GM12878 (cell line): Measurements from ENCODE around the gene DNAAF5. TPM values are rescaled to one million over a fixed set of nuclear protein-coding genes. Genes with fewer than 3 reads are reported as not detected.

Experiments used
- ATAC-seq: fragments of 200-7000 bp; cut with Tn5 transposase; 3 replicates; pipeline ENCODE4 v1.9.1; 2020; ENCODE audit warnings: mild to moderate bottlenecking, moderate library complexity
- BruUV-seq: library from RNA; stranded (reverse); fragments of 400-500 nt; replicated peaks from 2 replicates; lab custom pipeline; 2021; lab: Mats Ljungman, UMichigan
- CTCF ChIA-PET: fragments of 300-600 bp; sonication (Branson Sonifier 250); formaldehyde crosslinking; extraction: SDS; loops from one replicate; lab custom pipeline; 2021; ENCODE audit warnings: inconsistent platforms; lab: Yijun Ruan, JAX
- POLR2A ChIA-PET: fragments of 350-600 bp; formaldehyde crosslinking; extraction: SDS; loops from one replicate; lab custom pipeline; 2021; ENCODE audit warnings: inconsistent platforms; lab: Charles Lee
- RAD21 ChIA-PET: fragments of 300-600 bp; sonication (Branson Sonifier 250); formaldehyde crosslinking; loops from one replicate; lab custom pipeline; 2023; ENCODE audit warnings: antibody characterized with exemption; ENCODE audit not compliant: unreplicated experiment; lab: Charles Lee
- SMC1A ChIA-PET: fragments of 300-600 bp; sonication (Branson Sonifier 250); formaldehyde crosslinking; loops from one replicate; lab custom pipeline; 2023; ENCODE audit not compliant: unreplicated experiment, uncharacterized antibody; lab: Charles Lee
- DNase-seq: peaks from one replicate; pipeline ENCODE4 v3.0.0-alpha.2; 2011; ENCODE audit warnings: low read depth, low spot score
- FAIRE-seq: peaks from 3 replicates; lab custom pipeline; 2011; peaks lifted over from hg19 to GRCh38; lab: Jason Lieb, UNC
- H2AFZ ChIP-seq: 2 replicates; pipeline ENCODE4 v1.6.0; 2011; ENCODE audit warnings: low read depth, low read length, control low read depth; ENCODE audit not compliant: control insufficient read depth
- H3K27ac ChIP-seq: 2 replicates; pipeline ENCODE4 v1.5.1; 2011; ENCODE audit warnings: control low read depth; ENCODE audit not compliant: control insufficient read depth, insufficient read depth
- H3K27me3 ChIP-seq, 2 experiments: replicated peaks in 1 of 2; 2 replicates each; pipeline versions ENCODE4 v1.6.0 to v1.6.1; 2011; ENCODE audit warnings: low read length in 1 of 2; ENCODE audit not compliant: control insufficient read depth in 2 of 2, insufficient read depth in 2 of 2
- H3K36me3 ChIP-seq, 2 experiments: 2 replicates each; pipeline ENCODE4 v1.5.1; 2011; ENCODE audit warnings: low read length in 1 of 2; ENCODE audit not compliant: control insufficient read depth in 2 of 2, insufficient read depth in 2 of 2
- H3K4me1 ChIP-seq: 2 replicates; pipeline ENCODE4 v1.6.1; 2011; ENCODE audit warnings: mild to moderate bottlenecking, low read length, moderate library complexity, mixed read lengths; ENCODE audit not compliant: control insufficient read depth, insufficient read depth
- H3K4me2 ChIP-seq: 2 replicates; pipeline ENCODE4 v1.6.0; 2011; ENCODE audit warnings: control low read depth; ENCODE audit not compliant: control insufficient read depth, insufficient read depth
- H3K4me3 ChIP-seq: fragments of 200-600 bp; sonication (generic); 2 replicates; pipeline ENCODE4 v1.5.1; 2016
- H3K79me2 ChIP-seq: 2 replicates; pipeline ENCODE4 v1.6.0; 2011; ENCODE audit warnings: low read length; ENCODE audit not compliant: control insufficient read depth, insufficient read depth
- H3K9ac ChIP-seq: 2 replicates; pipeline ENCODE4 v1.8.0; 2011; ENCODE audit warnings: low read length, control low read depth, mixed read lengths; ENCODE audit not compliant: control insufficient read depth, insufficient read depth
- H3K9me3 ChIP-seq: replicated peaks from 3 replicates; pipeline ENCODE4 v1.5.1; 2011; ENCODE audit warnings: mild to moderate bottlenecking, low read length; ENCODE audit not compliant: control insufficient read depth, insufficient read depth
- H4K20me1 ChIP-seq: 2 replicates; pipeline ENCODE4 v1.6.0; 2011; ENCODE audit not compliant: control insufficient read depth, insufficient read depth
- ATF7 ChIP-seq: fragments of 450-650 bp; IDR thresholded peaks from 2 replicates; pipeline ENCODE4 v1.6.1; 2016; ENCODE audit warnings: low read depth, mild to moderate bottlenecking
- BCL11A ChIP-seq: IDR thresholded peaks from 2 replicates; pipeline ENCODE4 v1.6.1; 2011; ENCODE audit warnings: low read depth, low read length
- CEBPB ChIP-seq, 2 experiments: fragments of 150-350 bp in 1 of 2; IDR thresholded peaks; 2 replicates each; pipeline ENCODE4 v1.6.1; 2012 to 2014; ENCODE audit warnings: low read depth in 2 of 2, low read length in 2 of 2, borderline replicate concordance in 1 of 2, inconsistent platforms in 1 of 2
- CREB1 ChIP-seq: IDR thresholded peaks from 2 replicates; pipeline ENCODE4 v1.6.1; 2012; ENCODE audit warnings: low read depth, mild to moderate bottlenecking, inconsistent platforms
- HDAC6 ChIP-seq: fragments of 200-600 bp; sonication (generic); IDR thresholded peaks from one replicate; pipeline ENCODE4 v1.8.0; 2017; ENCODE audit warnings: antibody characterized with exemption; ENCODE audit not compliant: unreplicated experiment
- HDGF ChIP-seq: fragments of 450-650 bp; IDR thresholded peaks from 2 replicates; pipeline ENCODE4 v1.6.1; 2016; ENCODE audit warnings: antibody characterized with exemption
- IRF4 ChIP-seq: IDR thresholded peaks from 2 replicates; pipeline ENCODE4 v1.6.1; 2011; ENCODE audit warnings: low read depth, low read length
- JUND ChIP-seq: IDR thresholded peaks from 2 replicates; pipeline ENCODE4 v1.6.1; 2012; ENCODE audit warnings: low read depth, mild to moderate bottlenecking, low read length, improper control_type of control experiment, moderate library complexity
- NBN ChIP-seq: fragments of 450-650 bp; IDR thresholded peaks from 2 replicates; pipeline ENCODE4 v1.6.1; 2016
- PML ChIP-seq: IDR thresholded peaks from 2 replicates; pipeline ENCODE4 v1.6.1; 2012; ENCODE audit warnings: low read length, inconsistent platforms
- RB1 ChIP-seq: fragments of 450-650 bp; formaldehyde crosslinking; IDR thresholded peaks from 2 replicates; pipeline ENCODE4 v1.6.1; 2017; ENCODE audit warnings: mild to moderate bottlenecking, borderline replicate concordance
- RCOR1 ChIP-seq: conservative IDR thresholded peaks from 2 replicates; pipeline ENCODE4 v1.6.1; 2012; ENCODE audit warnings: low read depth, low read length, improper control_type of control experiment
- SPI1 ChIP-seq: IDR thresholded peaks from 2 replicates; pipeline ENCODE4 v1.6.1; 2011; ENCODE audit warnings: low read depth, mild to moderate bottlenecking, low read length, moderate library complexity, borderline replicate concordance; ENCODE audit not compliant: insufficient read depth
- SRF ChIP-seq, 2 experiments: IDR thresholded peaks; 2 replicates each; pipeline ENCODE4 v1.6.1; 2011; ENCODE audit warnings: low read depth in 2 of 2, low read length in 2 of 2, mild to moderate bottlenecking in 1 of 2, moderate library complexity in 1 of 2
- YY1 ChIP-seq: IDR thresholded peaks from 2 replicates; pipeline ENCODE4 v1.6.1; 2011; ENCODE audit warnings: low read depth, mild to moderate bottlenecking, low read length
- WGBS: methylation state at CpG from one replicate; pipeline ENCODE4 v1.1.6; 2016; ENCODE audit warnings: low lambda C conversion rate; ENCODE audit not compliant: insufficient replicate concordance, insufficient coverage; ENCODE audit errors: missing lambda C conversion rate; 5-methylcytosine and 5-hydroxymethylcytosine counted together
- in situ Hi-C: fragments of 300-500 bp; cut with MboI; formaldehyde crosslinking; loops from 9 replicates; pipeline ENCODE4 v1.14.3; 2018; ENCODE audit warnings: mixed read lengths
- intact Hi-C: fragments of 100-400 bp; cut with micrococcal nuclease; formaldehyde crosslinking; loops from one replicate; pipeline ENCODE4 v1.14.2; 2022; ENCODE audit not compliant: unreplicated experiment
- polyA plus RNA-seq, 11 experiments: library from polyadenylated mRNA; depleted of rRNA in 4 of 11; unstranded in 6 of 11; stranded (reverse) in 5 of 11; fragments of >200 nt; fragmentation: Nextera tagmentation in 4 of 11; fragmentation: Illumina TruSeq in 1 of 11; extraction: Ambion mirVana in 4 of 11; extraction: Trizol in 1 of 11; gene quantifications; 1 replicate in 1 of 11; 2 replicates in 10 of 11; pipeline versions ENCODE4 v1.2.1 to v1.2.3, GENCODE V29; 2011 to 2016; ENCODE audit warnings: inconsistent platforms in 2 of 11, missing spikeins in 2 of 11, low read depth in 1 of 11
- total RNA-seq, 4 experiments: library from RNA; depleted of rRNA in 3 of 4; stranded (reverse); fragments of >200 nt in 3 of 4; fragmentation: Illumina TruSeq in 1 of 4; extraction: Trizol in 1 of 4; gene quantifications; 2 replicates each; pipeline versions ENCODE4 v1.2.1 to v1.2.3, GENCODE V29; 2013 to 2021
- TF ChIP-seq, protein P1 (sequence below): fragments of 450-650 bp; IDR thresholded peaks from 2 replicates; pipeline ENCODE4 v1.6.1; 2017; ENCODE audit warnings: borderline replicate concordance
- TF ChIP-seq, protein P2 (sequence below): IDR thresholded peaks from 2 replicates; pipeline ENCODE4 v1.6.1; 2012; ENCODE audit warnings: improper control_type of control experiment, low read depth, low read length; ENCODE audit not compliant: insufficient replicate concordance
- TF ChIP-seq, protein P3 (sequence below): fragments of 450-650 bp; IDR thresholded peaks from 2 replicates; pipeline ENCODE4 v1.6.1; 2017; ENCODE audit warnings: mild to moderate bottlenecking, low read depth, inconsistent platforms; ENCODE audit not compliant: poor library complexity, severe bottlenecking

Gene DNAAF5
- total and polyA plus RNA-seq, 10 of the 15 experiments (the other 5 are each of a cell fraction or from before 2014, with no cell fraction given) = 1.8 to 38.3 (median 9.2) TPM

DNA sequence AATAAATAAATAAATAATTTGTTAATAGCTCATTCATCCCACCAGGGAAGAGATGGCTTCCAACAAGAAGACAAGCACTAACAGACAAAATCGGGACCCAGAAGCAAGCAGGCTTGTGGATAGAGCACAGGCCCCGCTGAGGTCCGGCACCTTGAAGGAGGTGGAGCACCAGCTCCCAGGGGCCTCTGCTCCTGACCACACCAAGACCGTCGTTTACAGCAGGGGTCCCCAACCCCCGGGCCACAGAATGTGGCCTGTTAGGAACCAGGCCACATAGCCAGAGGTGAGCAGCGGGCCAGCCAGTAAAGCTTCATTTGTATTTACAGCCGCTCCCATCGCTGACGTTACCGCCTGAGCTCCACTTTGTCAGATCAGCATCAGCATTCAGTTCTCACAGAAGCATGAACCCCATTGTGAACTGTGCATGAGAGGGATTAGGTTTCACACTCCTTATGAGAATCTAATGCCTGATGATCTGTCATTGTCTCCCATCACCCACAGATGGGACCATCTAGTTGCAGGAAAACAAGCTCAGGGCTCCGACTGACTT is 72.5 kb downstream of the DNAAF5 start:
- H3K4me1 ChIP-seq = no peaks in the 10 kb centered on the region
- H3K27me3 ChIP-seq = no peaks in the 10 kb centered on the region
- no peaks in the 10 kb centered on the region for H4K20me1 ChIP-seq
- DNase-seq (no peak), ATAC-seq (no peak), FAIRE-seq (no peak)
- no peak overlapping the region for H2AFZ ChIP-seq
- SMC1A ChIA-PET = no interaction called here
- H3K9me3 ChIP-seq = no peaks in the 10 kb centered on the region; the same call in 2 of the 3 replicates
- H3K36me3 ChIP-seq = no peaks in the 10 kb centered on the region
- no peak overlapping the region for H3K4me3 ChIP-seq
- WGBS = 88% methylated on average over 11 of the region's 12 CpGs
- in situ Hi-C loops = no loop called here
- CTCF ChIA-PET = interaction anchor here (0.6 to 1.1 kb wide), 4 partner anchors 9 to 168 kb away, joined by 3 to 7 read pairs (median 4); partner anchors contain the start of gene SUN1
- no peak overlapping the region for H3K27ac ChIP-seq
- BruUV-seq = no TSS peak
- intact Hi-C loops = no loop called here
- H3K79me2 ChIP-seq = no peaks in the 10 kb centered on the region
- POLR2A ChIA-PET = no interaction called here
- H3K4me2 ChIP-seq = no peak overlapping the region
- RAD21 ChIA-PET = no interaction called here
- no peak overlapping the region for H3K9ac ChIP-seq
- TF ChIP-seq, protein P1, sequence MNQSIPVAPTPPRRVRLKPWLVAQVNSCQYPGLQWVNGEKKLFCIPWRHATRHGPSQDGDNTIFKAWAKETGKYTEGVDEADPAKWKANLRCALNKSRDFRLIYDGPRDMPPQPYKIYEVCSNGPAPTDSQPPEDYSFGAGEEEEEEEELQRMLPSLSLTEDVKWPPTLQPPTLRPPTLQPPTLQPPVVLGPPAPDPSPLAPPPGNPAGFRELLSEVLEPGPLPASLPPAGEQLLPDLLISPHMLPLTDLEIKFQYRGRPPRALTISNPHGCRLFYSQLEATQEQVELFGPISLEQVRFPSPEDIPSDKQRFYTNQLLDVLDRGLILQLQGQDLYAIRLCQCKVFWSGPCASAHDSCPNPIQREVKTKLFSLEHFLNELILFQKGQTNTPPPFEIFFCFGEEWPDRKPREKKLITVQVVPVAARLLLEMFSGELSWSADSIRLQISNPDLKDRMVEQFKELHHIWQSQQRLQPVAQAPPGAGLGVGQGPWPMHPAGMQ = no peak
- TF ChIP-seq HDGF (no peak), CEBPB (IDR thresholded peaks at IDR 0.05; ENCODE audit: borderline replicate concordance in 1 of 2, low read depth in 2 of 2, low read length in 2 of 2) (no peak), RB1 (no peak), SPI1 (no peak), JUND (no peak), SRF (IDR thresholded peaks at IDR 0.05; ENCODE audit: low read depth in 2 of 2, low read length in 2 of 2) (no peak), HDAC6 (no peak), BCL11A (no peak), CREB1 (no peak), NBN (no peak), YY1 (no peak), PML (no peak), IRF4 (no peak), ATF7 (no peak), RCOR1 (no peak)
- TF ChIP-seq, protein P2, sequence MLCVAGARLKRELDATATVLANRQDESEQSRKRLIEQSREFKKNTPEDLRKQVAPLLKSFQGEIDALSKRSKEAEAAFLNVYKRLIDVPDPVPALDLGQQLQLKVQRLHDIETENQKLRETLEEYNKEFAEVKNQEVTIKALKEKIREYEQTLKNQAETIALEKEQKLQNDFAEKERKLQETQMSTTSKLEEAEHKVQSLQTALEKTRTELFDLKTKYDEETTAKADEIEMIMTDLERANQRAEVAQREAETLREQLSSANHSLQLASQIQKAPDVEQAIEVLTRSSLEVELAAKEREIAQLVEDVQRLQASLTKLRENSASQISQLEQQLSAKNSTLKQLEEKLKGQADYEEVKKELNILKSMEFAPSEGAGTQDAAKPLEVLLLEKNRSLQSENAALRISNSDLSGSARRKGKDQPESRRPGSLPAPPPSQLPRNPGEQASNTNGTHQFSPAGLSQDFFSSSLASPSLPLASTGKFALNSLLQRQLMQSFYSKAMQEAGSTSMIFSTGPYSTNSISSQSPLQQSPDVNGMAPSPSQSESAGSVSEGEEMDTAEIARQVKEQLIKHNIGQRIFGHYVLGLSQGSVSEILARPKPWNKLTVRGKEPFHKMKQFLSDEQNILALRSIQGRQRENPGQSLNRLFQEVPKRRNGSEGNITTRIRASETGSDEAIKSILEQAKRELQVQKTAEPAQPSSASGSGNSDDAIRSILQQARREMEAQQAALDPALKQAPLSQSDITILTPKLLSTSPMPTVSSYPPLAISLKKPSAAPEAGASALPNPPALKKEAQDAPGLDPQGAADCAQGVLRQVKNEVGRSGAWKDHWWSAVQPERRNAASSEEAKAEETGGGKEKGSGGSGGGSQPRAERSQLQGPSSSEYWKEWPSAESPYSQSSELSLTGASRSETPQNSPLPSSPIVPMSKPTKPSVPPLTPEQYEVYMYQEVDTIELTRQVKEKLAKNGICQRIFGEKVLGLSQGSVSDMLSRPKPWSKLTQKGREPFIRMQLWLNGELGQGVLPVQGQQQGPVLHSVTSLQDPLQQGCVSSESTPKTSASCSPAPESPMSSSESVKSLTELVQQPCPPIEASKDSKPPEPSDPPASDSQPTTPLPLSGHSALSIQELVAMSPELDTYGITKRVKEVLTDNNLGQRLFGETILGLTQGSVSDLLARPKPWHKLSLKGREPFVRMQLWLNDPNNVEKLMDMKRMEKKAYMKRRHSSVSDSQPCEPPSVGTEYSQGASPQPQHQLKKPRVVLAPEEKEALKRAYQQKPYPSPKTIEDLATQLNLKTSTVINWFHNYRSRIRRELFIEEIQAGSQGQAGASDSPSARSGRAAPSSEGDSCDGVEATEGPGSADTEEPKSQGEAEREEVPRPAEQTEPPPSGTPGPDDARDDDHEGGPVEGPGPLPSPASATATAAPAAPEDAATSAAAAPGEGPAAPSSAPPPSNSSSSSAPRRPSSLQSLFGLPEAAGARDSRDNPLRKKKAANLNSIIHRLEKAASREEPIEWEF = no peak
- TF ChIP-seq, protein P3, sequence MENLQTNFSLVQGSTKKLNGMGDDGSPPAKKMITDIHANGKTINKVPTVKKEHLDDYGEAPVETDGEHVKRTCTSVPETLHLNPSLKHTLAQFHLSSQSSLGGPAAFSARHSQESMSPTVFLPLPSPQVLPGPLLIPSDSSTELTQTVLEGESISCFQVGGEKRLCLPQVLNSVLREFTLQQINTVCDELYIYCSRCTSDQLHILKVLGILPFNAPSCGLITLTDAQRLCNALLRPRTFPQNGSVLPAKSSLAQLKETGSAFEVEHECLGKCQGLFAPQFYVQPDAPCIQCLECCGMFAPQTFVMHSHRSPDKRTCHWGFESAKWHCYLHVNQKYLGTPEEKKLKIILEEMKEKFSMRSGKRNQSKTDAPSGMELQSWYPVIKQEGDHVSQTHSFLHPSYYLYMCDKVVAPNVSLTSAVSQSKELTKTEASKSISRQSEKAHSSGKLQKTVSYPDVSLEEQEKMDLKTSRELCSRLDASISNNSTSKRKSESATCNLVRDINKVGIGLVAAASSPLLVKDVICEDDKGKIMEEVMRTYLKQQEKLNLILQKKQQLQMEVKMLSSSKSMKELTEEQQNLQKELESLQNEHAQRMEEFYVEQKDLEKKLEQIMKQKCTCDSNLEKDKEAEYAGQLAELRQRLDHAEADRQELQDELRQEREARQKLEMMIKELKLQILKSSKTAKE = no peak
